Measurements from ENCODE around the gene NUP210. TPM values are rescaled to one million over a fixed set of nuclear protein-coding genes. Genes with fewer than 3 reads are reported as not detected.

NUP210 gene
- total RNA-seq, 1 donor = not detected

DNA sequence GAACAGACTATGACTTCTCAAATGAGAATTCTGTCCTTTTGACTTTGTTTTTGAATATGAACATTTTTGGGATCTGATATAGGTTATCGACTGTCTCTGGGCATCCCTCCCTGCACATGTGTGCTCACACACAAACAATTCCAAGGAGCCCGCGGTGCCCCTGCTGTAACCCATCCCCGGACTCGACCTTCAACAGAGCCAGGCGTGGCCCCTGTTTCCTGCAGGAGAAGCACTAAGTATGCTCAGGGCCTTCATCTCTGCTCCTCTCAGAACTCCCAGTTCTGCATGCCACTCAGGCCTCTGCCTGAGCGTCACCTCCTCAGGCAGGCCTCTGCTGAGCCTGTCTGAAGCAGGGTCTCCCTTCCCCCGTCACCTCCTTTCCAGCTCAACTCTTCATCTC is 57.6 kb downstream of the NUP210 start:
- TF ChIP-seq, protein P1, sequence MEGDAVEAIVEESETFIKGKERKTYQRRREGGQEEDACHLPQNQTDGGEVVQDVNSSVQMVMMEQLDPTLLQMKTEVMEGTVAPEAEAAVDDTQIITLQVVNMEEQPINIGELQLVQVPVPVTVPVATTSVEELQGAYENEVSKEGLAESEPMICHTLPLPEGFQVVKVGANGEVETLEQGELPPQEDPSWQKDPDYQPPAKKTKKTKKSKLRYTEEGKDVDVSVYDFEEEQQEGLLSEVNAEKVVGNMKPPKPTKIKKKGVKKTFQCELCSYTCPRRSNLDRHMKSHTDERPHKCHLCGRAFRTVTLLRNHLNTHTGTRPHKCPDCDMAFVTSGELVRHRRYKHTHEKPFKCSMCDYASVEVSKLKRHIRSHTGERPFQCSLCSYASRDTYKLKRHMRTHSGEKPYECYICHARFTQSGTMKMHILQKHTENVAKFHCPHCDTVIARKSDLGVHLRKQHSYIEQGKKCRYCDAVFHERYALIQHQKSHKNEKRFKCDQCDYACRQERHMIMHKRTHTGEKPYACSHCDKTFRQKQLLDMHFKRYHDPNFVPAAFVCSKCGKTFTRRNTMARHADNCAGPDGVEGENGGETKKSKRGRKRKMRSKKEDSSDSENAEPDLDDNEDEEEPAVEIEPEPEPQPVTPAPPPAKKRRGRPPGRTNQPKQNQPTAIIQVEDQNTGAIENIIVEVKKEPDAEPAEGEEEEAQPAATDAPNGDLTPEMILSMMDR (IDR thresholded peaks at IDR 0.05; ENCODE audit: insufficient read depth, low read depth, low read length) = no peak

DNA sequence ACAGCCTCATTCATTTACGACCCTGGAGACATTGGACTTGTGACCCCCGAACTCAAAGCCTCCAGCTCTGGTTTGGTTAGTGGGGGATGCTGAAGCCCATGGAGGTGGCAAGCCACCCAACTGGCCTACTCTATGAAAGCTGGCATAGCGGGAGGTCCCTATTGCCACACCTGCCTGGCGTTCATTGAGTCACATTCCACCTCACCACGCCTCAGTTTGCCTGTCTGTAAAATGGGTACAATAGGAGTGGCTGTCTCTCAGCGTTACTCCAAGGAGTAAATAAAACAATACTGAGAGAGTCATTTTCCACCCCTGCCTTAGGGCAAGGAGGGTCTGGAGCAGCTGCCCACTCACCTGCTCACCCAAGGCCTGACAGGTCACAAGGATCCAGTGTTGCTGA is 60.2 kb downstream of the NUP210 start:
- no peak overlapping the region for H3K4me3 ChIP-seq (ENCODE audit: low read depth, low read length)
- DNase-seq (ENCODE audit: low read depth) = no peak
- TF ChIP-seq, protein P1 (IDR thresholded peaks at IDR 0.05; ENCODE audit: insufficient read depth, low read depth, low read length) = no peak

More for the DNA sequence above, 57.6 kb downstream of the NUP210 start:
- no peak for DNase-seq (ENCODE audit: low read depth)
- no peak overlapping the region for H3K4me3 ChIP-seq (ENCODE audit: low read depth, low read length)

DNA sequence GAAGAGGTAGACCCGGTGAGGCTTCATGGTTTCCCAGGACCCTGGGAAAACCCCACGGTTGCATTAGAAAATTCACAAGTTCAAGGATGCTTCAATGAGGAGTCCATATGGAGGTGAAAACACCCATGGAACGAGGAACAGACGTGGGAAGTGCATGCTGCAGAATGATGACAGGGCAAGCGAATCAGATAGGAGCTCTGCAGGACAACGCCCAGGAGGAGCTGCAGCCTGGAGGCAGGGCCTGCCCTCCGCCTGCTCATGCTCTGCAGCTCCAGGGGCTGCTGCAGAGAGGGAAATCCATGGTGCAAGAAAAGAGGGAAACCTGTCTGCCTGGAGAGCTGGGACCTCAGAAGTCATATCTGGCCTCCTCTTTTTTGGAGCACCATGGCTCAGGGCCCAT is 61.5 kb downstream of the NUP210 start:
- TF ChIP-seq, protein P1 (IDR thresholded peaks at IDR 0.05; ENCODE audit: insufficient read depth, low read depth, low read length) = no peak
- DNase-seq (ENCODE audit: low read depth) = no peak
- no peak overlapping the region for H3K4me3 ChIP-seq (ENCODE audit: low read depth, low read length)

DNA sequence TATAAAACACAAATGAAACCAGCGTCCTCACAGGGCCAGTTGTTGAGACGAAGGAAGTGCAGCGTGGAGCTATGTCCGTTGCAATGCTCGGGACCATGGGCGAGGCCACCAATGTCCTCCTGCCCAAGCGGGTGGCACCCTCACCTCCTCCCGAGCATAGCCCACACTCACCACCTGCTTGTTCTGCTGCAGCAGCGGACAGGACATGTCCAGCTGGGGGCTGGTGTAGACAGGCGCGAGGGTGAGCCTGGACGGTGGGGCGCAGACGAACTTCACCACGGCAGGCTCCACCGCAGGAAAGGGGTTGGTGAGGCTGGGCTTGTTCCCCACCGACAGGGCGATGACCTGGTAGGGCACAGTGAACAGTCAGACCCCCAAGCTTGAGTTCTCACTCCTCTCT is 62.1 kb downstream of the NUP210 start:
- TF ChIP-seq, protein P1 (IDR thresholded peaks at IDR 0.05; ENCODE audit: insufficient read depth, low read depth, low read length) = no peak
- no peak for DNase-seq (ENCODE audit: low read depth)
- H3K4me3 ChIP-seq (ENCODE audit: low read depth, low read length) = no peak overlapping the region

DNA sequence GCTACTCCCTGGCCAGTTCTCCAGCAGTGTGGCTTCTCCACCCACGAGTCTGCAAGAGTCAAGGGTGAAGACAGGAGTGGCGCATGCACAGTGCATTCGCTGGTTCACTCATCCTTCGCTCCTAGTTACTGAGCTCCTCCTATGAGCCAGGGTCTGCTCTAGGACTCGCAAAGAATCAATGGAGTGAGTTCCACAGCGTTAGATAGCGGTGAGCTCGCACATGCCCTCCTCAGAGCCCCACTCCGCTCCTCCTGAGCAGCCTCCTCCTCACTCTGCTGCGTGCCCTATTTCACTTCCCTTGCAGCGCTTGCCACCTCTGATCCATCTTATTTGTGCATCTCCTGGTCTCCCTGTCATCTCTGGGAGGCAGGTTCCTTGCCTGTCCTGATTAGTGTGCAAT is 63.0 kb downstream of the NUP210 start:
- no peak overlapping the region for H3K4me3 ChIP-seq (ENCODE audit: low read depth, low read length)
- TF ChIP-seq, protein P1 (IDR thresholded peaks at IDR 0.05; ENCODE audit: insufficient read depth, low read depth, low read length) = no peak
- DNase-seq (ENCODE audit: low read depth) = no peak

DNA sequence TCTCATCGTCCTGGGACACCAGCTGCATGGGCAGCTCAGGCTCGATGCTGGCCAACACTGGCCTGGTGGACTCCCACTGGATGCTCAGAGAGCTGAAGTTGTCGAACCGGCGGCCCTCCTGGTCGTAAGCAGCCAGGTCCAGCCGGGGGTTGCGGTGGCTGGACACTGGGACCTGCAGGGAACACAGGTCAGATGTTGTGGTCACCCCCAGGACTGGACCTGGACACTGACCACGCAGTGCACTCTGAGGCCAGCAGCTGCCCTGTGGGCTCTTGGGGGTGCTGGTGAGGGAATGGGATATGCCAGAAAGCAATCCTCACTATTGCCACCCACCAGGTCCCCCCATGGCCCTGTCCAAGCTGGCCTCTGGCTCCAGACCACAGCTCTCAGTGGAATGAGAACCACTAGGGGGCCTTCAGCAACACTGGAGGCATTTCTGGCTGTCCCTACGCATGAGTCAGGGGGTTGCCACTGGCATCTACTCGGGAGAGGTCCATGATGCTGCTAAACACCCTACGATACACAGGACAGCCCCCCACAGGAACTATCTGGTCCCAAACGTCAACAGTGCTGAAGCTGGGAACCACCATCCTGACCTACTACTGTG is 66.1 kb downstream of the NUP210 start:
- TF ChIP-seq, protein P1 (IDR thresholded peaks at IDR 0.05; ENCODE audit: insufficient read depth, low read depth, low read length) = no peak
- no peak for DNase-seq (ENCODE audit: low read depth)
- H3K4me3 ChIP-seq (ENCODE audit: low read depth, low read length) = no peak overlapping the region

DNA sequence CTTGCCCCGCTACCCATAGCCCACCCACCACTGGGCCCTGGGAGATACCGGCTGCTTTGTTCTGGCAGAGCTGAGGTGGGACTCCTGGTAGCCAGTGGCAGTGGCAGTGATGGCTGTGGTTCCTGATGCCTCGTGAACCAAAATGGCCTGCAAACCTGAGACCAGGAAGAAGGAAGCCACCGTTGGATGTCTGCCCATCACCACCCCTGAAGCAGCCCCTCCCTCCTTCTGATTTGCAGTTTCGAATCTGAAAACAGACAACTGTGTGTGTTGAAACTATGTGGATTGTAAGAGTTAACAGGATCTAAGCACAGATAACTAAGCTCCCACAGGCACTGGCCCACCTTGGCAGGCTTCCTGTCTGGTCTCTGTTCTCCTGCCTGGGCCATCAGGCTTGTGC is 66.6 kb downstream of the NUP210 start:
- TF ChIP-seq, protein P1 (IDR thresholded peaks at IDR 0.05; ENCODE audit: insufficient read depth, low read depth, low read length) = no peak
- no peak overlapping the region for H3K4me3 ChIP-seq (ENCODE audit: low read depth, low read length)
- no peak for DNase-seq (ENCODE audit: low read depth)
